Measurements from ENCODE around the gene NEDD9.

NEDD9 gene

GRCh38 chr6:11201015-11201414 lies 31.5 kb downstream of the NEDD9 start:
- DNase-seq, result no peak

- DNase-seq, result peak; percentile 84
These were observed 32.1 kb downstream of the NEDD9 start for GRCh38 chr6:11200356-11200755.

- no peak for DNase-seq
These were observed 33.5 kb downstream of the NEDD9 start for GRCh38 chr6:11198663-11199603.

- DNase-seq, result no peak
These were observed 34.6 kb downstream of the NEDD9 start for GRCh38 chr6:11197850-11198249.

- DNase-seq, result peak; percentile 95
These were observed 35.3 kb downstream of the NEDD9 start for GRCh38 chr6:11197175-11197536.

- peak; percentile 95 for DNase-seq
These were observed 35.8 kb downstream of the NEDD9 start for GRCh38 chr6:11196511-11197174.

GRCh38 chr6:11194356-11195218 lies 37.9 kb downstream of the NEDD9 start:
- peak; percentile 93 for DNase-seq

- no peak for DNase-seq
These were observed 39.0 kb downstream of the NEDD9 start for GRCh38 chr6:11193434-11193833.

GRCh38 chr6:11192167-11192566 lies 40.3 kb downstream of the NEDD9 start:
- DNase-seq, result no peak

GRCh38 chr6:11190625-11191245 lies 41.7 kb downstream of the NEDD9 start:
- no peak for DNase-seq

- no peak for DNase-seq
These were observed 42.4 kb downstream of the NEDD9 start for GRCh38 chr6:11189865-11190624.

- DNase-seq, result peak; percentile 60
These were observed 44.1 kb downstream of the NEDD9 start for GRCh38 chr6:11188161-11188915.

GRCh38 chr6:11187301-11187700 lies 45.2 kb downstream of the NEDD9 start:
- DNase-seq, result no peak

- no peak for DNase-seq
These were observed 47.1 kb downstream of the NEDD9 start for GRCh38 chr6:11185204-11185842.

- DNase-seq, result no peak
These were observed 48.6 kb downstream of the NEDD9 start for GRCh38 chr6:11183761-11184362.

GRCh38 chr6:11181478-11182136 lies 50.9 kb downstream of the NEDD9 start:
- no peak for DNase-seq

GRCh38 chr6:11179419-11180202 lies 52.9 kb downstream of the NEDD9 start:
- peak; percentile 71 for DNase-seq

- no peak for DNase-seq
These were observed 53.4 kb downstream of the NEDD9 start for GRCh38 chr6:11179088-11179418.

- no peak for DNase-seq
These were observed 55.2 kb downstream of the NEDD9 start for GRCh38 chr6:11177271-11177670.

Measured in fibroblast of skin of back (primary cell).